G401.6 (cell line): ENCODE measurements around the gene SAFB.
"Not testable (repeated sequence)": the region's sequence is repeated elsewhere in the genome, so short reads cannot be mapped to it uniquely, and the experiment has no call there.

Experiments used
- FAIRE-seq: peaks from 2 replicates; lab custom pipeline; 2012; peaks lifted over from hg19 to GRCh38; lab: Jason Lieb, UNC

SAFB gene

GRCh38 chr19:5595129-5595528 lies 27.8 kb upstream of the SAFB start:
- FAIRE-seq: no peak

DNA sequence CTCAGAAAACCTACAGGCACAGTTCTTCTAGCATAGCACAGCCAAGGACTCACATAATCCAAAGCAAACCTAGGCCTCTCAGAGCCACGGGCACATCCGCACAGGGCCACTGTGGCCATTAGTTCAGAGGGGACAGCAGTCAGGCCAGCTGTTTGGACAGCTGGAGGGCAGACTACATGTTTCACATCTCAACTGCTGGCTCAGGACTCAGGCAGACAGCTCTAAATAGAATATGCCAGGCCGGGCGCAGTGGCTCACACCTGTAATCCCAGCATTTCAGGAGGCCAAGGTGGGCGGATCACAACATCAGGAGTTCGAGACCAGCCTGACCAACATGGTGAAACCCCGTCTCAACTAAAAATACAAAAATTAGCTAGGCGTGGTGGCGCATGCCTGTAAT lies 27.1 kb upstream of the SAFB start:
- FAIRE-seq: no peak

DNA sequence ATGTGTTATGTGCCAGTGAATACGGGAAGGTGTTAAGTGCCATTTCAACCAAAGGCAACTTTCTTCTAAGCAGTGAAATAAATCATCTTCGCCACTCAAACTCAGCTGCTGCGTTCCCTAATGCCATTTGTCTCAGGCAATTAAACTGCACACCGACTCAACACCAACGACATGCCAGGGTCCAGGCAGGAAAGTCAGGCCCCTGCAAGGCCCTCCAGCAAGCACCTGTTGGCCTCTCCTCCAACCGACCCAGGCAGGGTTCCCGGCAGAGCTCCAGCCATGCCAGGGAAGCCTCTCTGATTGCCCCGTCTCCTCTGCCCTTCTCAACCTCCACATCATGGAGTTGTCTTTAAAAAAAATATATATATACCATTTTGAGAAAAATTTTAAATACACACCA lies 22.1 kb upstream of the SAFB start:
- FAIRE-seq: no peak

DNA sequence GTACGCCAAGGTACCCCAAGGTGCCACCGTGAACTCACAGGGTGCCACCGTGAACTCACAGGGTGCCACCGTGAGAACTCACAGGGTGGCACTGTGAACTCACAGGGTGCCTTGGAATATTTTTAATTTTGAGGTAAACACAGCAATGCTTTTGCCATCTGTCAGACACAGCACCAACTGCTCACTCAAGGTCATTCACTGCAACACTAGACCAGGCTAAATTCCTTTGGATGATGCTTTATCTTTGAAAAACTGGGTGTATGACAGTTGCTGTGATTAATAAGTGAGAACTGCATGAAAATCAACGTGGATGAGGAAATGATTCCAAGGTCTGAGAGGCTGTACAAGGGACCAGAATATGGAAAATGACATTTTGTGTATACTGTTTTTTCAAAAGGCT lies 19.3 kb upstream of the SAFB start:
- no peak for FAIRE-seq

- no peak for FAIRE-seq
These were observed 17.5 kb upstream of the SAFB start for GRCh38 chr19:5605362-5605761.

DNA sequence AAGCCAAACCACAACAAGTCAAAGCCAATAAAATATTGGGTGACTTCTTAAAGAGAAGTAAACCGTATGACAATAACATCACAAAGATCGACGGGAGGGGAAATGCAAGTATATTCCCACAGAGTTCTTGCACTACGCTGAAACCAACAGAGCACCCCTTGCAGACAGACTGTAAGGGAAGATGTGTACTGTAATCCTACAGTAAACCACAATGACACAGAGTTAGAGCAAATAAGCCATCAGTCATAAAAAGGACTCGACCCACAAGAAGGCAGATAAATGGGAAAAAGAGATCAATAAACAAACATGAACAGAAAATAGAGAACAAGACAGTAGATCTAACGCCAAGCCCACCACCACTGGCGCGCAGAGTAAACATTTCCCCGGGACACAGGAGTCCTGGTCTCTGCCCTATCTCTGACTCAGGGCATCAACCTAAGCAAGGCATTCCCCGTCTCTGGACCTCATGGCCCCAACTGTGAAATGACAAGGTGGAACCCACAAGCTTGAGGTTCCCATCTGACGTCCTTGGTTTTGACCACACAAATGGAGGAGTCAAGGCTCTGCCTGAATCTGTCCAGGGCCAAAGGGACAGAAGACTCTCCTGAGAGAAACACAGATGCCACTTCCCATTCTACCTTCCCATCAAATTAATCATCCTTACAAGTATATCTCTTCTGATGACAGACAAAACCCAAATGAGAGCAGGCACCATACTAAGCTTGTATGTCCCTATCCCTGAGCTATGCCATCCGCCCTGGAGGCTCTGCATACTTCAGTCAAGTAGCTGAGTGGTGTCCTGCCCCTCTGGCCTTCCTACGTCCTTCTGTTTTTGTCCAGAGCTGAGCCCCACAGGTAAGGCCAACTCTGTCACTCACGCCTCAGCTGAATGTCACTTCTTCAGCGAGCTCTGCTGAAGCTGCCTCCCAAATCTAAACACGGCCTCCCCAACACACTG lies 15.3 kb upstream of the SAFB start:
- no peak for FAIRE-seq

GRCh38 chr19:5608291-5608690 lies 14.6 kb upstream of the SAFB start:
- FAIRE-seq: no peak

DNA sequence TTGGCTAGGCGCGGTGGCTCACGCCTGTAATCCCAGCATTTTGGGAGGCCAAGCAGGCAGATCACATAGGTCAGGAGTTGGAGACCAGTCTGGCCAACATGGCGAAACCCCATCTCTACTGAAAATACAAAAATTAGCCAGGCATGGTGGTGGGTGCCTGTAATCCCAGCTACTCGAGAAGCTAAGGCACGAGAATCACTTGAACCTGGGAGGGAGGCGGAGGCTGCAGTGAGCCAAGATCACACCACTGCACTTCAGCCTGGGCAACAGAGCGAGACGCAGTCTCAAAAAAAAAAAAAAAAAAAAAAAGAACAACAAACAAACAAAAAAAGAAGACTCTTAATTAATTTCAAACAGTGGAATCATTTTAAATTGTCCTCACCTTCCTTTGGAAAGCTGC lies 14.1 kb upstream of the SAFB start:
- FAIRE-seq: not testable (repeated sequence)

DNA sequence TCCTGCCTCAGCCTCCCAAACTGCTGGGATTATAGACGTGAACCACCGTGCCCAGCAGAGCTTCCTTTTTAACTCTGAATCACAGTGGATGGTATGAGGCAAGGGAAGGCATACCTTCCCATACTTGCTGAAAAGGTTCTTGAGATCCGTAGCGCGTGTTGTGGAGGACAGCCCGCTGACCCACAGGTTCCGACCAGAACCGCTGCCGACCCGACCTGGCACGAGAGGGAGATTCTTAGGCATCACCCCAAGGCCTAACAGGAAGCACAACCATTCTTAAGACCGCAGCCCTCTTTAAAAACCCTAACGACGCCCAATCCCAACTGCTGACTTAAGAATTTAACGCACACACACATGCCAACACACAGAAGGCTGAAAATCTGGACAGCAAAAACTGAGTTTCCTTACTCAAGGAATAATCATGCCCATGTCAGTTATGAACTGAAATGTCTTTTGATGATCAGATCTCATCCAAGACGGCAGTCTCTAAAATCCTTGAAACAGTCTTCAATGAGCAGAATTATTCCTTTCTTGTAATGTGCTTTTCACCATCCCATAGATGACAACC lies 12.9 kb upstream of the SAFB start:
- FAIRE-seq: no peak

GRCh38 chr19:5612891-5613865 lies 9.7 kb upstream of the SAFB start:
- no peak for FAIRE-seq

GRCh38 chr19:5615756-5616327 lies 7.0 kb upstream of the SAFB start:
- no peak for FAIRE-seq

GRCh38 chr19:5617080-5617479 lies 5.8 kb upstream of the SAFB start:
- no peak for FAIRE-seq

GRCh38 chr19:5618591-5618990 lies 4.3 kb upstream of the SAFB start:
- no peak for FAIRE-seq

- no peak for FAIRE-seq
These were observed 2.9 kb upstream of the SAFB start for GRCh38 chr19:5619946-5620345.

GRCh38 chr19:5621311-5621944 lies 1.5 kb upstream of the SAFB start:
- no peak for FAIRE-seq

- no peak for FAIRE-seq
These were observed 878 bp upstream of the SAFB start for GRCh38 chr19:5621945-5622464.

DNA sequence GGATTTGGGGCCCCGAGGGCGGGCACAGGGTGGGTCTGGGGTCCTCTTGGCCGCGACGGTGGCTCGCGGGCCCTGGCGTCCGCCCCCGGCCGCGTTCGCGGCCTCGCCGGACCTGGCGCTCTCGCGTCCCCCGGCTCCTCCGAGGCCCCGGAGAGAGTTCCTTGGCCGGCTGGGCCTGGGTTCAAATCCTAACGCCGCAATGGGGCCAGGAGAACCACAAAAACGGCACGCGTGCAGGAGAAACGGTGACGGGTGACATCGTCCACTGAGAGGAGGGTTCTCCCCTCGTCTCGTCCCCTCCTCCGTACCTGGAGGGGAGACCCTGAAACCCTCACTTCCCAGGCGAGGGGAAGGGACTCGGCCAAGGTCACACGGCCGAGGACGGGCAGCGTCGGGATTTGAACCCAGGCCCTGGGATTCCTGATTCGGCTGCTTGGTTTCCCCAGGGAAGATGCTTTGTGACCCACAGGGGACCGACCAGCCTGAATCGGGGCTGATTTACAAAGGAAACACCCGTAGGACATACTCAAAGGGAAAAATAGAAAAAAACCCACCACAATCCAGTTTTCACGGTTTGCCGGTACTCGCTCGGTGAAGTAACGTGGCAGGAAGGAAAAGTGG lies 624 bp downstream of the SAFB start:
- FAIRE-seq: no peak

DNA sequence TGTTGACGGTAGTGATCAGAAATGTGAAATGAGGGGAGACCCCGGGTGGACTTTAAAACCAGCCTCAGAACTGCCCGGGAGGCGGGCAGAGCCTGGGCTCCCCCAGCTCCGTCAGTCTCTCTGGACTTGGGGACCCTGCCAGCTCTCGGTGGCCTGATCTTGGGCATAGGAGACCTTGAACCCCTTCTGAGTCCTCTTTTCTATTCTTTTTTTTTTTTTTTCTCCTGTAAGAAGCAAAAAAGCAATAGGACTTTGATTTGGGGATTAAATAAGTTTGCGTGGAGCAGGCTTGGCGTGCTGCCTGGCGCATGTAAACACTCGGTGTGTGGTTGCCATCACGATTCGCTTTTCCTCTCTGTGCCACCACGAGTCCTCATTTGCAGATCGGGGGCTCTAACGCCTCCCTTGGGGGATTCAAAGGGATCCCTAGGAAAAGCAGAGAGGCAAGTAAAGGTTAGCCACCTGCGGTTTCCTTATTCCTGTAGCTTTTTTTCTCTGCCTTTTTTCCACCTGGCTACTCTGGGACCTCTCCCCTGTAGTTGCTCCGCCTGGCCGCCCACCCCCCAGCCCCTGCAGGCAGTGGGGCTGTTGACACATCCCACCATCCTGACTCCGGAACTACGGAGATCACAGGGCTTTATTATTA lies 1.3 kb downstream of the SAFB start:
- no peak for FAIRE-seq

- no peak for FAIRE-seq
These were observed 1.9 kb downstream of the SAFB start for GRCh38 chr19:5624741-5625278.

DNA sequence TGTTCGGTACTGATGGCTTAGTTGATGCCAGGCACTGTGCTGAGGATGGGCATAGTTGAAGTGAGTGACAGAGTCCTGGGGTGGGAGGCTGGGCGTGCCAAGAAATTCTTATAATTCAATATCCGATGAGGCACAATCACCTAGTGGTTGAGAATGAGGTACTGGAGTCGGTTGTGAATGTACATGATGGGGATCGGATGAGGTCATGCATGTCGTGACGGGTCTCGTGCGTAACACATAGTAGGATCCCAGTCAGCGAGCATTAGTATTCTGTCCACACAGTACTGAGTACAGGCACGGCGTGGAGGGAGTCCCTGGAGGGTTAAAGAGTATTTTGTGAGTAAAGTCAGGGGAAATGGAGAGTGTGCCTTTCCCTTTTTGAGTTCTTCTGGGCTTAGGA lies 2.8 kb downstream of the SAFB start:
- FAIRE-seq: no peak
